Transverse colon (tissue), 4 donors: ENCODE data around the gene ADPRHL1.
"Not testable (repeated sequence)": the region's sequence is repeated elsewhere in the genome, so short reads cannot be mapped to it uniquely, and the experiment has no call there.

Experiments used
- EP300 ChIP-seq: sonication (generic); formaldehyde crosslinking; IDR thresholded peaks from one replicate; pipeline ENCODE4 v1.6.1; 2017; ENCODE audit warnings: antibody characterized with exemption, low read depth
- POLR2A ChIP-seq: fragments of 450-650 bp; IDR thresholded peaks from one replicate; pipeline ENCODE4 v1.6.1; 2016; ENCODE audit warnings: antibody characterized with exemption, mild to moderate bottlenecking, moderate library complexity
- POLR2AphosphoS5 ChIP-seq, 3 donors: sonication (generic); formaldehyde crosslinking; IDR thresholded peaks; one replicate each; pipeline ENCODE4 v1.6.1; 2016; ENCODE audit warnings: antibody characterized with exemption in 3 of 3
- TF ChIP-seq, protein P1 (sequence below), 5 experiments: fragments of 200-600 bp in 3 of 5; fragments of 450-650 bp in 2 of 5; sonication (generic) in 3 of 5; IDR thresholded peaks; 1 replicate in 2 of 5; 2 replicates in 3 of 5; pipeline ENCODE4 v1.5.1; 2016 to 2017; ENCODE audit warnings: antibody characterized with exemption in 5 of 5, inconsistent platforms in 3 of 5, mild to moderate bottlenecking in 2 of 5, moderate library complexity in 1 of 5

DNA sequence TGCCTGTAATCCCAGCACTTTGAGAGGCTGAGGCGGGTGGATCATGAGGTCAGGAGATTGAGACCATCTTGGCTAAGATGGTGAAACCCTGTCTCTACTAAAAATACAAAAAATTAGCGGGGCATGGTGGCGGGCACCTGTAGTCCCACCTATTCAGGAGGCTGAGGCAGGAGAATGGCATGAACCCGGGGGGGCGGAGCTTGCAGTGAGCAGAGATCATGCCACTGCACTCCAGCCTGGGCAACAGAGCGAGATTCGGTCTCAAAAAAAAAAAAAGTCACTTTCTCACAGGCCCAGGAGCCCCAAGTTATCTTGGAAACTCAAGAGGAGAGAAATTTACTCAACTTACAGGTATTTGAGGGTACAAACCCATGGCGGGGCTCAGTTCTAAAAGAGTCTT is 63.7 kb downstream of the ADPRHL1 start:
- TF ChIP-seq POLR2A; EP300; POLR2AphosphoS5 (IDR thresholded peaks at IDR 0.05): not testable (repeated sequence)
- TF ChIP-seq, protein P1, sequence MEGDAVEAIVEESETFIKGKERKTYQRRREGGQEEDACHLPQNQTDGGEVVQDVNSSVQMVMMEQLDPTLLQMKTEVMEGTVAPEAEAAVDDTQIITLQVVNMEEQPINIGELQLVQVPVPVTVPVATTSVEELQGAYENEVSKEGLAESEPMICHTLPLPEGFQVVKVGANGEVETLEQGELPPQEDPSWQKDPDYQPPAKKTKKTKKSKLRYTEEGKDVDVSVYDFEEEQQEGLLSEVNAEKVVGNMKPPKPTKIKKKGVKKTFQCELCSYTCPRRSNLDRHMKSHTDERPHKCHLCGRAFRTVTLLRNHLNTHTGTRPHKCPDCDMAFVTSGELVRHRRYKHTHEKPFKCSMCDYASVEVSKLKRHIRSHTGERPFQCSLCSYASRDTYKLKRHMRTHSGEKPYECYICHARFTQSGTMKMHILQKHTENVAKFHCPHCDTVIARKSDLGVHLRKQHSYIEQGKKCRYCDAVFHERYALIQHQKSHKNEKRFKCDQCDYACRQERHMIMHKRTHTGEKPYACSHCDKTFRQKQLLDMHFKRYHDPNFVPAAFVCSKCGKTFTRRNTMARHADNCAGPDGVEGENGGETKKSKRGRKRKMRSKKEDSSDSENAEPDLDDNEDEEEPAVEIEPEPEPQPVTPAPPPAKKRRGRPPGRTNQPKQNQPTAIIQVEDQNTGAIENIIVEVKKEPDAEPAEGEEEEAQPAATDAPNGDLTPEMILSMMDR (IDR thresholded peaks at IDR 0.05): not testable (repeated sequence)
